Stomach (tissue), 19 donors: ENCODE results near the gene TAF11L5. TPM values are rescaled to one million over a fixed set of nuclear protein-coding genes. Genes with fewer than 3 reads are reported as not detected.
"Not testable (repeated sequence)": the region's sequence is repeated elsewhere in the genome, so short reads cannot be mapped to it uniquely, and the experiment has no call there.

Experiments
- DNase-seq, 2 donors: peaks; one replicate each; pipeline versions ENCODE4 v3.0.0 to v3.0.0-alpha.2; 2013 to 2019
- H3K27ac ChIP-seq, 5 donors: fragments of 200-600 bp in 4 of 5; sonication (generic) in 4 of 5; one replicate each; pipeline ENCODE4 v1.5.1; 2013 to 2019; ENCODE audit warnings: mild to moderate bottlenecking in 1 of 5, moderate library complexity in 1 of 5
- H3K27me3 ChIP-seq, 3 donors: fragments of 200-600 bp; sonication (generic); one replicate each; pipeline ENCODE4 v1.5.1; 2017 to 2019; ENCODE audit warnings: mixed run types in 1 of 3
- H3K36me3 ChIP-seq, 4 donors: fragments of 200-600 bp; sonication (generic); 1 replicate in 3 of 4; 2 replicates in 1 of 4; pipeline ENCODE4 v1.5.1; 2016 to 2019
- H3K4me1 ChIP-seq, 4 donors: fragments of 200-600 bp; sonication (generic); one replicate each; pipeline ENCODE4 v1.5.1; 2016 to 2019
- H3K4me3 ChIP-seq, 4 donors: fragments of 200-600 bp; sonication (generic) in 3 of 4; one replicate each; pipeline ENCODE4 v1.5.1; 2016 to 2019; ENCODE audit warnings: mild to moderate bottlenecking in 1 of 4
- H3K9me3 ChIP-seq, 4 donors: fragments of 200-600 bp; sonication (generic); one replicate each; pipeline ENCODE4 v1.5.1; 2016 to 2019
- EP300 ChIP-seq: sonication (generic); formaldehyde crosslinking; IDR thresholded peaks from one replicate; pipeline ENCODE4 v1.6.1; 2017; ENCODE audit warnings: antibody characterized with exemption
- POLR2A ChIP-seq, 4 donors: fragments of 450-650 bp; IDR thresholded peaks; one replicate each; pipeline ENCODE4 v1.6.1; 2016; ENCODE audit warnings: antibody characterized with exemption in 4 of 4, control low read depth in 2 of 4, mild to moderate bottlenecking in 1 of 4, moderate library complexity in 1 of 4
- POLR2AphosphoS5 ChIP-seq, 3 donors: sonication (generic); formaldehyde crosslinking; IDR thresholded peaks; one replicate each; pipeline ENCODE4 v1.6.1; 2016; ENCODE audit warnings: antibody characterized with exemption in 3 of 3
- WGBS, 5 donors: extraction: QIAGEN DNeasy Blood & Tissue Kit in 3 of 5; methylation state at CpG; one replicate each; pipeline versions ENCODE4 v1.1.5 to v1.1.7; 2013 to 2018; 5-methylcytosine and 5-hydroxymethylcytosine counted together
- intact Hi-C: fragments of 100-400 bp; cut with DNase I; formaldehyde crosslinking; loops from one replicate; pipeline ENCODE4 v1.15.1; 2023; ENCODE audit warnings: low total_unique reads
- long read RNA-seq, 10 donors: transcript quantifications; one replicate each; lab custom pipeline, GENCODE V29; 2026
- polyA plus RNA-seq, 3 donors: library from polyadenylated mRNA; stranded (reverse); fragments of 200-250 nt; gene quantifications; one replicate each; pipeline ENCODE4 v1.2.3, GENCODE V29; 2013
- total RNA-seq, 5 donors: library from RNA; depleted of rRNA; stranded (reverse); fragments of >200 nt; gene quantifications; one replicate each; pipeline versions ENCODE4 v1.1.0 to v1.2.3, GENCODE V29; 2014 to 2016
- TF ChIP-seq, protein P1 (sequence below), 7 experiments: fragments of 450-650 bp in 4 of 7; fragments of 200-600 bp in 3 of 7; sonication (generic) in 3 of 7; IDR thresholded peaks; one replicate each; pipeline ENCODE4 v1.5.1; 2016 to 2019; ENCODE audit warnings: antibody characterized with exemption in 7 of 7, control low read depth in 2 of 7, mild to moderate bottlenecking in 1 of 7
- donor health status: healthy with polysubstance abuse.
- donor health status: Bipolar disorder and iron deficiency.
- donor health status: healthy.

TAF11L5 gene
- not detected for total RNA-seq
- polyA plus RNA-seq = not detected
- long read RNA-seq, donor 1 = 0 reads
- long read RNA-seq, donor 2 = 0 reads
- long read RNA-seq, donor 3 = 0 reads
- long read RNA-seq, donor 4 = 0 reads
- long read RNA-seq, donor 5 = 0 reads
- long read RNA-seq, donor 6 = 0 reads
- long read RNA-seq, donor 7 = 0 reads
- long read RNA-seq, donor 8 = 0 reads
- long read RNA-seq, donor 9 = 0 reads
- long read RNA-seq, donor 10 = 0 reads

DNA sequence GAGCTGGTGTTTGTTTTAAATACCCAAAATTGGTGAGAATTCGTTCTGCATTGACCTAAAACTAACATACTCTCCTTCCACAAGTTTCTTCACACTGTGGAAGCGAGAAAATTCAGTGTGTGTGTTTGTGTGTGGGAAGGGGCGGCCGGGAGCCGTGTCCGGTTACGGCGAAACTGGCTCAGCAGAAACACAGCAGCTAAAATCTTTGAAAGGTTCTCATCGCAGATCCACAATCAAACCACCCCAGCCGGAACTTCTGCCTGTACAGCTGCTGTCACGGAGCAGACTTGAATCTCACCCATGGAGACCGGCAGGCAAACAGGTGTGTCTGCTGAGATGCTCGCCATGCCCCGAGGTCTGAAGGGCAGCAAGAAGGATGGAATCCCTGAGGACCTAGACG, at the start of gene TAF11L5:
Gene TAF11L5 (plus strand): TSS at position 301 of the 400 bp plus-strand sequence.
- H3K36me3 ChIP-seq, H3K27ac ChIP-seq, intact Hi-C loops, DNase-seq, H3K4me3 ChIP-seq, H3K4me1 ChIP-seq, H3K9me3 ChIP-seq, H3K27me3 ChIP-seq: not testable (repeated sequence)
- WGBS, 5 donors = no CpG with 5 or more reads among the region's 15 CpGs

DNA sequence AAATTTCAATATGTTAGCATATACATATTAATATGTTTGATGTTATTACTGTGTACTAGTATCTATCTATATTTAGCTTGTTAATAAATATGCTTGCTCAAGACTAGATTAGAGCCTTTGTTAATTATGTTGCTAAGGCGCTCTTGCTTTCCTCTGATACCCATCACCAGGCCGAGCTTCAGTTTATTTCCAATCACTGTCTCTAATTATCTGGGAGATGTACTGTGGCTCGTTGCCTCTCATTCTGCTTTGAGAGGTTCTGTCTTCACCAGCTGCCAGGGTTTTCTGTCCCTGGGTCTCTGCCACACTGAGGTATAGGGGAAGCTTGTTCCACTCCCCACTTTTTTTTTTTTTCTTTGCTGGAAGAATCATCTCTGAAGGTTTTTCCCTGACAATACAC, 48.0 kb upstream of the TAF11L5 start:
- peak in 1 of 2 donors; percentile 10 for DNase-seq
- no peaks in the 10 kb centered on the region for H3K36me3 ChIP-seq
- H3K4me1 ChIP-seq = no peaks in the 10 kb centered on the region
- H3K27ac ChIP-seq = no peak overlapping the region
- no peaks in the 10 kb centered on the region for H3K27me3 ChIP-seq
- WGBS, 5 donors = 73 to 82% (median 75%) methylated on average over 3 of the region's 3 CpGs
- no peak for TF ChIP-seq POLR2AphosphoS5 (IDR thresholded peaks at IDR 0.05)
- TF ChIP-seq EP300 = no peak
- TF ChIP-seq, protein P1, sequence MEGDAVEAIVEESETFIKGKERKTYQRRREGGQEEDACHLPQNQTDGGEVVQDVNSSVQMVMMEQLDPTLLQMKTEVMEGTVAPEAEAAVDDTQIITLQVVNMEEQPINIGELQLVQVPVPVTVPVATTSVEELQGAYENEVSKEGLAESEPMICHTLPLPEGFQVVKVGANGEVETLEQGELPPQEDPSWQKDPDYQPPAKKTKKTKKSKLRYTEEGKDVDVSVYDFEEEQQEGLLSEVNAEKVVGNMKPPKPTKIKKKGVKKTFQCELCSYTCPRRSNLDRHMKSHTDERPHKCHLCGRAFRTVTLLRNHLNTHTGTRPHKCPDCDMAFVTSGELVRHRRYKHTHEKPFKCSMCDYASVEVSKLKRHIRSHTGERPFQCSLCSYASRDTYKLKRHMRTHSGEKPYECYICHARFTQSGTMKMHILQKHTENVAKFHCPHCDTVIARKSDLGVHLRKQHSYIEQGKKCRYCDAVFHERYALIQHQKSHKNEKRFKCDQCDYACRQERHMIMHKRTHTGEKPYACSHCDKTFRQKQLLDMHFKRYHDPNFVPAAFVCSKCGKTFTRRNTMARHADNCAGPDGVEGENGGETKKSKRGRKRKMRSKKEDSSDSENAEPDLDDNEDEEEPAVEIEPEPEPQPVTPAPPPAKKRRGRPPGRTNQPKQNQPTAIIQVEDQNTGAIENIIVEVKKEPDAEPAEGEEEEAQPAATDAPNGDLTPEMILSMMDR (IDR thresholded peaks at IDR 0.05) = no peak
- TF ChIP-seq POLR2A (IDR thresholded peaks at IDR 0.05) = no peak
- intact Hi-C loops = no loop called here
- no peaks in the 10 kb centered on the region for H3K9me3 ChIP-seq
- no peak overlapping the region for H3K4me3 ChIP-seq

DNA sequence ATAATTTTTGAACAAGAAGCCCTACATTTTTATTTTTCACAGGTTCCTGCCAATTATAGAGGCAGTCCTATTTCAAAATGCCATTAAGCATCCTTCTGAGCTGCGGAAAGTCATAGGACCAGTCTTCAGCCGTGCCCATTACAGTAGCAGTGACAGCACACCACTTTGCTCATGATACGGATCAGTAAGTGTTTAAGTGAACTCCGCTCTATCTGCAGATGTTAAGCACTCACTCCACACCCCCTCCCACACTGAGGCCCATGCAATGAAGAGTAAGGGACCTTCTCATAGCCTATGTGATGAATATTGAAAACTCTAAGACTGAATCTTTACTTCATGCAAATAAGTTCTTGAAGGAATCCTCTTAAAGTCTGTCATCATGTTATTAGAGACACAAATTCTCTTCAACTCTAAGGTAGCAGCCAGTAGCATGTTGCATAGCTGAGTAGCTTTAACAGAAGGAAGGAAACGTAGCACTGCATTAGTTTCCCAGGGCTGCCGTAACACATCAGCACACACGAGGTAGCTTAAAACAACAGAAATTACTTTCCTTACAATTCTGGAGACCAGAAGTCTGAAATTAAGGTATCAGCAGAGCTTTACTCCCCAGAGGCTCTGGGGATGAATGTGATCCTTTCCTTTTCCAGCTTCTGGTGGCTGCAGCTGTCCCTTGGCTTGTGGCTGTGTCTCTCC, 47.3 kb upstream of the TAF11L5 start:
- H3K27me3 ChIP-seq = no peaks in the 10 kb centered on the region
- TF ChIP-seq POLR2AphosphoS5 (IDR thresholded peaks at IDR 0.05) (no peak), POLR2A (IDR thresholded peaks at IDR 0.05) (no peak), EP300 (no peak)
- TF ChIP-seq, protein P1 (IDR thresholded peaks at IDR 0.05) = no peak
- DNase-seq = peak in 1 of 2 donors; percentile 9
- no peak overlapping the region for H3K27ac ChIP-seq
- H3K9me3 ChIP-seq = no peaks in the 10 kb centered on the region
- WGBS, 5 donors = 70 to 82% (median 76%) methylated on average over 7 of the region's 7 CpGs
- H3K36me3 ChIP-seq = no peaks in the 10 kb centered on the region
- H3K4me3 ChIP-seq = no peak overlapping the region
- intact Hi-C loops = no loop called here
- no peaks in the 10 kb centered on the region for H3K4me1 ChIP-seq

DNA sequence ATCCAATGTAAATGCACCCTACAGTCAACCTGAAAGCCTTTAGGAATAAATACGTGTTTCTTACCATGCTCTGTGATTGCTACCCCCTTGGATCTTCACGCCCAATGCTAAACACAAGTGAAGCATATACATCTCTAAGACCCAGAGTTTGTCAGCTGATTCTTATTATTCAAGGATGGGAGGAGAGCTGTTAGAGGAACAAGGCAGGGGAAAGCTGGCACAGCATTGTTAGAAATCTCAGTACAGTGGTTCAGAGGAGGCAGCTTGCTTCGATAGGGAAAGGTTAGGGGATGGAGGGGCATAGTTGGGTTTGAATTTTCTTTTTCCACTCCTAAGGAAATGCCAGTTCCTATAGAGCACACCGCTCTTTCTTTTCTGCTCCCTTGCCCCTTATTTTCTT, 43.7 kb upstream of the TAF11L5 start:
- Histone ChIP-seq H3K27ac (no peak overlapping the region), H3K9me3 (no peaks in the 10 kb centered on the region), H3K4me3 (no peak overlapping the region), H3K4me1 (no peaks in the 10 kb centered on the region), H3K27me3 (no peaks in the 10 kb centered on the region), H3K36me3 (no peaks in the 10 kb centered on the region)
- intact Hi-C loops = no loop called here
- TF ChIP-seq POLR2AphosphoS5 (IDR thresholded peaks at IDR 0.05) (no peak), EP300 (no peak), POLR2A (IDR thresholded peaks at IDR 0.05) (no peak)
- TF ChIP-seq, protein P1 (IDR thresholded peaks at IDR 0.05) = no peak
- no peak for DNase-seq
- WGBS, 5 donors = 70 to 85% (median 72%) methylated on average over 4 of the region's 4 CpGs

DNA sequence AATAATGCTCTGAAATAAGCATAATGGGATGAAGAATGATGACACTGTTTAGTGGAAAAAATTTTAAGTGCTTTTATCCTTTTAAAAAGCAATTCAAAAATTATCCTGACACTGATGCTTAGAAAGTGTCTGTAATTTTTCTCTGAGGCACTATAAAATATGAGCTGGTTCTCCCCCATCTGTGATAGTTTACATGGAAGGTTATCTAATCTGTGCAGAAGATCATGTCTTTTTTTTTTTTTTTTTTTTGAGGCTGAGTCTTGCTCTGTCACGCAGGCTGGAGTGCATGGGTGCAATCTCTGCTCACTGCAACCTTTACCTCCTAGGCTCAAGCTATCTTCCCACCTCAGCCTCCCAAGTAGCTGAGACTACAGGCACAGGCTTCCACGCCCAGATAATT, 42.2 kb upstream of the TAF11L5 start:
- H3K27ac ChIP-seq = no peak overlapping the region
- H3K36me3 ChIP-seq = no peaks in the 10 kb centered on the region
- 65 to 93% (median 73%) methylated on average over 2 of the region's 2 CpGs for WGBS, 5 donors
- no peaks in the 10 kb centered on the region for H3K9me3 ChIP-seq
- H3K4me1 ChIP-seq = no peaks in the 10 kb centered on the region
- H3K4me3 ChIP-seq = no peak overlapping the region
- no peak for DNase-seq
- H3K27me3 ChIP-seq = no peaks in the 10 kb centered on the region
- intact Hi-C loops = no loop called here
- TF ChIP-seq POLR2AphosphoS5 (IDR thresholded peaks at IDR 0.05) (no peak), POLR2A (IDR thresholded peaks at IDR 0.05) (no peak), EP300 (no peak)
- TF ChIP-seq, protein P1 (IDR thresholded peaks at IDR 0.05) = no peak

DNA sequence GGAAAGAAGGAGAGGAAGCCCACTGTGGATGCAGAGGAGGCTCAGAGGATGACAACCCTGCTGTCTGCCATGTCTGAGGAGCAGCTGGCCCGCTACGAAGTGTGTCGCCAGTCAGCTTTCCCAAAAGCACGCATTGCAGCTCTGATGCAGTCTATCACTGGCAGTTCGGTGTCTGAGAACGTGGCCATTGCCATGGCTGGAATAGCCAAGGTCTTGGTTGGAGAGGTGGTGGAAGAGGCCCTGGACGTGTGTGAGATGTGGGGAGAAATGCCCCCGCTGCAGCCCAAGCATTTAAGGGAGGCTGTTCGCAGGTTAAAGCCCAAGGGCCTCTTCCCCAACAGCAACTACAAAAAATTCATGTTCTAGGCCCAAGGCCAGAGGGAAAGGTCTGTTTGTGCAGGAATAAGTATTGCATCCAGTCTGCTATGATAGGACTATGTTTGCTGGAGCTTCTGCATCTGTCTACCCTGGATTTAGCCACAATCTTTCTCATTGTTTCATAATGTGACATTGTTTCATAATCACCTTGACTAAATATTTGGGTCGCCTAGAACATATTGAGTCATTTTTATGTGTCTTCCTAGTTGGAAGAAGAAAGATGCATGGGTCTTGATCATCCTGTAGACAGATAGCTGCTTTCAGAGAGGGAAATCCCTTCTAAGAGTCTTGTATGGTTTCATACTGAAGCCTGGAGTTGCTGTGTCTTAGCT, 38.4 kb upstream of the TAF11L5 start:
- H3K9me3 ChIP-seq, H3K4me3 ChIP-seq, intact Hi-C loops, H3K27me3 ChIP-seq, H3K4me1 ChIP-seq, H3K27ac ChIP-seq, H3K36me3 ChIP-seq, DNase-seq: not testable (repeated sequence)
- WGBS, 5 donors = 89 to 94% (median 91%) methylated on average over 10 of the region's 10 CpGs
